ENCODE results near the gene CFHR1. TPM values are rescaled to one million over a fixed set of nuclear protein-coding genes. Genes with fewer than 3 reads are reported as not detected.
"Not testable (repeated sequence)": the region's sequence is repeated elsewhere in the genome, so short reads cannot be mapped to it uniquely, and the experiment has no call there.

The CFHR1 gene
- total RNA-seq, 1 experiment from 2014 or later: 0.34 TPM

- no peak overlapping the region for H3K4me3 ChIP-seq (replicated peaks in 1 of 2; ENCODE audit: low read depth in 1 of 2, low read length in 2 of 2)
- H2AFZ ChIP-seq (ENCODE audit: low read depth, low read length, poor library complexity, severe bottlenecking): peak overlapping the region; percentile 82
- intact Hi-C loops (cut with micrococcal nuclease): no loop called here
- no peaks in the 10 kb centered on the region for H3K9me3 ChIP-seq (ENCODE audit: control insufficient read depth in 1 of 2, insufficient read depth in 1 of 2, low read depth in 1 of 2, low read length in 2 of 2)
- BruUV-seq (replicated peaks): no TSS peak
- CTCF ChIA-PET: no interaction called here
- no peaks in the 10 kb centered on the region for H3K79me2 ChIP-seq (ENCODE audit: insufficient read depth, low read length)
- H3K27me3 ChIP-seq (ENCODE audit: insufficient read depth, low read length): no peaks in the 10 kb centered on the region
- H3K9me2 ChIP-seq (ENCODE audit: insufficient read depth): no peaks in the 10 kb centered on the region
- no peak overlapping the region for H3K27ac ChIP-seq (ENCODE audit: low read depth, low read length)
- ATAC-seq: no peak
- TF ChIP-seq SP1 (IDR thresholded peaks at IDR 0.05; ENCODE audit: low read depth) (no peak), POLR2A (IDR thresholded peaks at IDR 0.05; ENCODE audit: borderline replicate concordance, extremely low read depth, insufficient read depth, insufficient read length) (no peak), EGR1 (IDR thresholded peaks at IDR 0.05; ENCODE audit: low read depth) (no peak)
- TF ChIP-seq, protein P1, sequence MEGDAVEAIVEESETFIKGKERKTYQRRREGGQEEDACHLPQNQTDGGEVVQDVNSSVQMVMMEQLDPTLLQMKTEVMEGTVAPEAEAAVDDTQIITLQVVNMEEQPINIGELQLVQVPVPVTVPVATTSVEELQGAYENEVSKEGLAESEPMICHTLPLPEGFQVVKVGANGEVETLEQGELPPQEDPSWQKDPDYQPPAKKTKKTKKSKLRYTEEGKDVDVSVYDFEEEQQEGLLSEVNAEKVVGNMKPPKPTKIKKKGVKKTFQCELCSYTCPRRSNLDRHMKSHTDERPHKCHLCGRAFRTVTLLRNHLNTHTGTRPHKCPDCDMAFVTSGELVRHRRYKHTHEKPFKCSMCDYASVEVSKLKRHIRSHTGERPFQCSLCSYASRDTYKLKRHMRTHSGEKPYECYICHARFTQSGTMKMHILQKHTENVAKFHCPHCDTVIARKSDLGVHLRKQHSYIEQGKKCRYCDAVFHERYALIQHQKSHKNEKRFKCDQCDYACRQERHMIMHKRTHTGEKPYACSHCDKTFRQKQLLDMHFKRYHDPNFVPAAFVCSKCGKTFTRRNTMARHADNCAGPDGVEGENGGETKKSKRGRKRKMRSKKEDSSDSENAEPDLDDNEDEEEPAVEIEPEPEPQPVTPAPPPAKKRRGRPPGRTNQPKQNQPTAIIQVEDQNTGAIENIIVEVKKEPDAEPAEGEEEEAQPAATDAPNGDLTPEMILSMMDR (IDR thresholded peaks at IDR 0.05 in 2 of 3, conservative IDR thresholded peaks at IDR 0.05 in 1 of 3; ENCODE audit: borderline replicate concordance in 1 of 3, insufficient read depth in 1 of 3, low read depth in 2 of 3, low read length in 2 of 3): peak in 1 of 3 experiments; percentile 19; a peak in 2 of 6 replicates
- no peaks in the 10 kb centered on the region for H3K36me3 ChIP-seq (ENCODE audit: control insufficient read depth in 1 of 2, insufficient read depth in 2 of 2, low read length in 2 of 2)
- H3K4me1 ChIP-seq (ENCODE audit: control insufficient read depth in 1 of 2, insufficient read depth in 2 of 2, low read length in 2 of 2): no peaks in the 10 kb centered on the region
- no peak overlapping the region for H3K4me2 ChIP-seq (ENCODE audit: low read length)
- DNase-seq (ENCODE audit: low read depth, low spot score): no peak
- H3K9ac ChIP-seq (ENCODE audit: low read length): no peak overlapping the region
- RAD21 ChIA-PET (ENCODE audit: low non-redundant PET in 1 of 2, low total read pairs in 2 of 2, uncharacterized antibody in 2 of 2, unreplicated experiment in 2 of 2): no interaction called here
- no peaks in the 10 kb centered on the region for H4K20me1 ChIP-seq (ENCODE audit: insufficient read depth)
- POLR2A ChIA-PET: no interaction called here
Observed at GRCh38 chr1:196779093-196779492, 40.4 kb upstream of the CFHR1 start.

GRCh38 chr1:196791252-196791651 lies 28.3 kb upstream of the CFHR1 start:
- H3K4me1 ChIP-seq (ENCODE audit: control insufficient read depth in 1 of 2, insufficient read depth in 2 of 2, low read length in 2 of 2); CTCF ChIA-PET; intact Hi-C loops (cut with micrococcal nuclease); H3K9me3 ChIP-seq (ENCODE audit: control insufficient read depth in 1 of 2, insufficient read depth in 1 of 2, low read depth in 1 of 2, low read length in 2 of 2); H3K27ac ChIP-seq (ENCODE audit: low read depth, low read length); POLR2A ChIA-PET; H3K27me3 ChIP-seq (ENCODE audit: insufficient read depth, low read length); RAD21 ChIA-PET (ENCODE audit: low non-redundant PET in 1 of 2, low total read pairs in 2 of 2, uncharacterized antibody in 2 of 2, unreplicated experiment in 2 of 2); H3K36me3 ChIP-seq (ENCODE audit: control insufficient read depth in 1 of 2, insufficient read depth in 2 of 2, low read length in 2 of 2); BruUV-seq (replicated peaks); ATAC-seq; H3K4me2 ChIP-seq (ENCODE audit: low read length); H4K20me1 ChIP-seq (ENCODE audit: insufficient read depth); DNase-seq (ENCODE audit: low read depth, low spot score); H3K9me2 ChIP-seq (ENCODE audit: insufficient read depth); H3K9ac ChIP-seq (ENCODE audit: low read length); H2AFZ ChIP-seq (ENCODE audit: low read depth, low read length, poor library complexity, severe bottlenecking); H3K4me3 ChIP-seq (replicated peaks in 1 of 2; ENCODE audit: low read depth in 1 of 2, low read length in 2 of 2); H3K79me2 ChIP-seq (ENCODE audit: insufficient read depth, low read length): not testable (repeated sequence)

GRCh38 chr1:196794103-196794502 lies 25.4 kb upstream of the CFHR1 start:
- BruUV-seq (replicated peaks); H3K4me2 ChIP-seq (ENCODE audit: low read length); H3K9me2 ChIP-seq (ENCODE audit: insufficient read depth); H3K27me3 ChIP-seq (ENCODE audit: insufficient read depth, low read length); H2AFZ ChIP-seq (ENCODE audit: low read depth, low read length, poor library complexity, severe bottlenecking); H3K27ac ChIP-seq (ENCODE audit: low read depth, low read length); H4K20me1 ChIP-seq (ENCODE audit: insufficient read depth); intact Hi-C loops (cut with micrococcal nuclease); H3K4me1 ChIP-seq (ENCODE audit: control insufficient read depth in 1 of 2, insufficient read depth in 2 of 2, low read length in 2 of 2); ATAC-seq; H3K4me3 ChIP-seq (replicated peaks in 1 of 2; ENCODE audit: low read depth in 1 of 2, low read length in 2 of 2); DNase-seq (ENCODE audit: low read depth, low spot score); RAD21 ChIA-PET (ENCODE audit: low non-redundant PET in 1 of 2, low total read pairs in 2 of 2, uncharacterized antibody in 2 of 2, unreplicated experiment in 2 of 2); H3K79me2 ChIP-seq (ENCODE audit: insufficient read depth, low read length); CTCF ChIA-PET; H3K36me3 ChIP-seq (ENCODE audit: control insufficient read depth in 1 of 2, insufficient read depth in 2 of 2, low read length in 2 of 2); POLR2A ChIA-PET; H3K9me3 ChIP-seq (ENCODE audit: control insufficient read depth in 1 of 2, insufficient read depth in 1 of 2, low read depth in 1 of 2, low read length in 2 of 2); H3K9ac ChIP-seq (ENCODE audit: low read length): not testable (repeated sequence)

Measured in HCT116 (cell line).